Sigmoid colon (tissue), 4 donors: ENCODE measurements around the gene BCAS3.

Experiments used
- EP300 ChIP-seq, 4 donors: sonication (generic); formaldehyde crosslinking; IDR thresholded peaks; one replicate each; pipeline ENCODE4 v1.6.1; 2017; ENCODE audit warnings: antibody characterized with exemption in 4 of 4
- POLR2A ChIP-seq, 2 donors: fragments of 450-650 bp; IDR thresholded peaks; one replicate each; pipeline ENCODE4 v1.6.1; 2016; ENCODE audit warnings: antibody characterized with exemption in 2 of 2, mild to moderate bottlenecking in 2 of 2, moderate library complexity in 2 of 2
- TF ChIP-seq, protein P1 (sequence below), 4 experiments: fragments of 450-650 bp in 3 of 4; fragments of 200-600 bp in 1 of 4; IDR thresholded peaks; one replicate each; pipeline ENCODE4 v1.5.1; 2016 to 2019; ENCODE audit warnings: antibody characterized with exemption in 4 of 4, mild to moderate bottlenecking in 3 of 4, moderate library complexity in 2 of 4

DNA sequence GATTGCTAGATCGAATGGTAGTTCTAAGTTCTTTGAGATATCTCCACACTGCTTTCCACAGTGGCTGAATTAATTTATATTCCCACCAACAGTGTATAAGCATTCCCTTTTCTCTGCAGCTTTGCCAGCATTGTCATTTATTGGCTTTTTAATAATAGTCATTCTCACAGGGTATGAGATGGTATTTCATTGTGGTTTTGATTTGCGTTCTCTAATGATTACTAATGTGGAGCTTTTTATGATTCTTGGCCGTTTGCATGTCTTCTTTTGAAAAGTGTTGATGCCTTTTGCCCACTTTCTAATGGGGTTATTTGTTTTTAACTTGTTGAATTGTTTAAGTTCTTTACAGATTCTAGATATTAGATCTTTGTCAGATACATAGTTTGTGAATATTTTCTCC lies 36.5 kb upstream of the BCAS3 start:
- TF ChIP-seq POLR2A (IDR thresholded peaks at IDR 0.05) (no peak), EP300 (IDR thresholded peaks at IDR 0.05) (no peak)
- TF ChIP-seq, protein P1, sequence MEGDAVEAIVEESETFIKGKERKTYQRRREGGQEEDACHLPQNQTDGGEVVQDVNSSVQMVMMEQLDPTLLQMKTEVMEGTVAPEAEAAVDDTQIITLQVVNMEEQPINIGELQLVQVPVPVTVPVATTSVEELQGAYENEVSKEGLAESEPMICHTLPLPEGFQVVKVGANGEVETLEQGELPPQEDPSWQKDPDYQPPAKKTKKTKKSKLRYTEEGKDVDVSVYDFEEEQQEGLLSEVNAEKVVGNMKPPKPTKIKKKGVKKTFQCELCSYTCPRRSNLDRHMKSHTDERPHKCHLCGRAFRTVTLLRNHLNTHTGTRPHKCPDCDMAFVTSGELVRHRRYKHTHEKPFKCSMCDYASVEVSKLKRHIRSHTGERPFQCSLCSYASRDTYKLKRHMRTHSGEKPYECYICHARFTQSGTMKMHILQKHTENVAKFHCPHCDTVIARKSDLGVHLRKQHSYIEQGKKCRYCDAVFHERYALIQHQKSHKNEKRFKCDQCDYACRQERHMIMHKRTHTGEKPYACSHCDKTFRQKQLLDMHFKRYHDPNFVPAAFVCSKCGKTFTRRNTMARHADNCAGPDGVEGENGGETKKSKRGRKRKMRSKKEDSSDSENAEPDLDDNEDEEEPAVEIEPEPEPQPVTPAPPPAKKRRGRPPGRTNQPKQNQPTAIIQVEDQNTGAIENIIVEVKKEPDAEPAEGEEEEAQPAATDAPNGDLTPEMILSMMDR (IDR thresholded peaks at IDR 0.05): no peak
